Panc1 (cell line): ENCODE results near the gene TOMM22. TPM values are rescaled to one million over a fixed set of nuclear protein-coding genes. Genes with fewer than 3 reads are reported as not detected.

Experiments used
- ATAC-seq: fragments of 200-7000 bp; cut with Tn5 transposase; 2 replicates; pipeline ENCODE4 v1.9.1; 2020; ENCODE audit warnings: mild to moderate bottlenecking, moderate library complexity
- BruUV-seq: library from RNA; stranded (reverse); fragments of 400-500 nt; replicated peaks from 2 replicates; lab custom pipeline; 2021; lab: Mats Ljungman, UMichigan
- CTCF ChIA-PET: fragments of 300-600 bp; sonication (Branson Sonifier 250); formaldehyde crosslinking; loops from one replicate; lab custom pipeline; 2022; ENCODE audit warnings: antibody characterized with exemption; lab: Charles Lee
- POLR2A ChIA-PET: fragments of 300-600 bp; sonication (Branson Sonifier 250); formaldehyde crosslinking; loops from one replicate; lab custom pipeline; 2022; ENCODE audit warnings: antibody characterized with exemption; lab: Charles Lee
- DNase-seq: peaks from one replicate; pipeline ENCODE4 v3.0.0-alpha.2; 2010; ENCODE audit warnings: low read depth, low spot score
- H3K27ac ChIP-seq: 2 replicates; pipeline ENCODE4 v1.5.1; 2011; ENCODE audit warnings: mild to moderate bottlenecking, low read length, inconsistent platforms
- H3K27me3 ChIP-seq: fragments of 200-500 bp; sonication (Bioruptor generic); 2 replicates; pipeline ENCODE4 v1.6.0; 2014; ENCODE audit warnings: low read length, inconsistent platforms; ENCODE audit not compliant: control insufficient read depth, insufficient read depth
- H3K36me3 ChIP-seq: fragments of 200-500 bp; sonication (Bioruptor generic); 2 replicates; pipeline ENCODE4 v1.5.1; 2014; ENCODE audit warnings: inconsistent platforms, mild to moderate bottlenecking, low read length, moderate library complexity; ENCODE audit not compliant: control insufficient read depth, insufficient read depth
- H3K4me1 ChIP-seq: 2 replicates; pipeline ENCODE4 v1.5.1; 2011; ENCODE audit warnings: inconsistent platforms, mild to moderate bottlenecking, low read length, moderate library complexity; ENCODE audit not compliant: control insufficient read depth, insufficient read depth
- H3K4me3 ChIP-seq, 2 experiments: 2 replicates each; pipeline ENCODE4 v1.5.1; 2011 to 2012; ENCODE audit warnings: low read depth in 2 of 2, low read length in 2 of 2, mild to moderate bottlenecking in 2 of 2, inconsistent platforms in 1 of 2, moderate library complexity in 1 of 2
- H3K9me3 ChIP-seq: fragments of 200-500 bp; sonication (Bioruptor generic); 2 replicates; pipeline ENCODE4 v1.5.1; 2014; ENCODE audit warnings: low read depth, mild to moderate bottlenecking, inconsistent platforms, low read length, moderate library complexity; ENCODE audit not compliant: control insufficient read depth, insufficient read depth
- POLR2AphosphoS5 ChIP-seq: IDR thresholded peaks from 2 replicates; pipeline ENCODE4 v1.6.1; 2012; ENCODE audit warnings: mild to moderate bottlenecking, low read depth, low read length, moderate library complexity
- SIN3A ChIP-seq: IDR thresholded peaks from 2 replicates; pipeline ENCODE4 v1.6.1; 2012; ENCODE audit warnings: low read depth, mild to moderate bottlenecking, low read length, moderate library complexity, borderline replicate concordance; ENCODE audit not compliant: insufficient read depth
- TCF7L2 ChIP-seq: IDR thresholded peaks from 2 replicates; pipeline ENCODE4 v1.6.1; 2011; ENCODE audit warnings: mild to moderate bottlenecking, low read depth, low read length, inconsistent platforms
- in situ Hi-C: cut with HindIII; loops from 2 replicates; pipeline ENCODE4 v1.10.0; 2016; ENCODE audit warnings: low sequenced_read_pairs, low pct_unique_long_range_greater_than_20kb
- intact Hi-C: fragments of 100-400 bp; cut with micrococcal nuclease; formaldehyde crosslinking; loops from one replicate; pipeline ENCODE4 v1.10.0; 2022; ENCODE audit not compliant: unreplicated experiment
- total RNA-seq: library from RNA; stranded (reverse); gene quantifications from one replicate; pipeline ENCODE4 v1.2.1, GENCODE V29; 2021; ENCODE audit not compliant: unreplicated experiment
- TF ChIP-seq, protein P1 (sequence below): fragments of 450-650 bp; IDR thresholded peaks from 2 replicates; pipeline ENCODE4 v1.5.1; 2017; ENCODE audit warnings: mild to moderate bottlenecking
- TF ChIP-seq, protein P2 (sequence below), 2 experiments: IDR thresholded peaks; 2 replicates each; pipeline ENCODE4 v1.6.1; 2011 to 2012; ENCODE audit warnings: low read depth in 2 of 2, control low read depth in 1 of 2, low read length in 1 of 2, mild to moderate bottlenecking in 1 of 2, moderate library complexity in 1 of 2; ENCODE audit not compliant: insufficient read depth in 1 of 2

The TOMM22 gene
- total RNA-seq, 1 experiment from 2014 or later = 111 TPM

DNA sequence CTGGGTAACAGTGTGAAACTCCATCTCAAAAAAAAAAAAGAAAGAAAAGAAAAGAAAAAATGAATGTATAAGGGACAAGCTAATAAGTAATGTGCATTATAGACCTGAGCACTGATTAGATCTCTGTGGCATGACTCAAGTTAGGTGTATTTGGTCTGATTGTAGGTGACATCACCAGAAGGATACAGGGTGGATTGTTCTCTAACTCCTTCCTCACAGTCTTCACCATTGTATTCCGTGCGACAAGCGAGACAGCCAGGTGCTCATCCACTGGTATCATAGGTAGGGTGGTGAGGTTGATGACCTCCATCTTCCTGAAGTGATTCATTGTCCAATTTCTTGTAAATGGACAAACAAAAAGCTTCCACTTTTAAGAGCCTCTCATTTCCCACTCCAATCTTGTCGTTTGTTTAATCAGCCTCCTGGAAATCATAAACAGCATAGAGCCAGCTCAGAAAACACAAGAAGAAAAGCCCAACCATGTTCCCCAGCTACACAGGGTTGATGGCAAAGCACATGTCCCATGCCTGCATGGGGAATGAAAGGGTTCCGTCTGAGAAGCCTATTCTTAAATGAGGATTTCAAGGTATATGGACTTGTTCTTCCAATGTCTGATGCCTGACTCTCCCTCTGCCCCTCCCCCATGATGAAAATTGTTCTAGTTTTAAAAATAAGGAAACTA is 31.8 kb upstream of the TOMM22 start:
- ChIA-PET POLR2A (interaction anchor here (0.6 kb wide), 1 partner anchor 11 kb away, joined by 3 read pairs; no protein-coding TSS in a partner anchor), CTCF (no interaction called here)
- Histone ChIP-seq H3K4me1 (no peaks in the 10 kb centered on the region), H3K9me3 (no peaks in the 10 kb centered on the region), H3K27ac (no peak overlapping the region), H3K4me3 (no peak overlapping the region), H3K27me3 (no peaks in the 10 kb centered on the region), H3K36me3 (no peaks in the 10 kb centered on the region)
- DNase-seq (no peak), ATAC-seq (no peak)
- intact Hi-C loops = no loop called here
- TF ChIP-seq TCF7L2 = no peak
- TF ChIP-seq, protein P1, sequence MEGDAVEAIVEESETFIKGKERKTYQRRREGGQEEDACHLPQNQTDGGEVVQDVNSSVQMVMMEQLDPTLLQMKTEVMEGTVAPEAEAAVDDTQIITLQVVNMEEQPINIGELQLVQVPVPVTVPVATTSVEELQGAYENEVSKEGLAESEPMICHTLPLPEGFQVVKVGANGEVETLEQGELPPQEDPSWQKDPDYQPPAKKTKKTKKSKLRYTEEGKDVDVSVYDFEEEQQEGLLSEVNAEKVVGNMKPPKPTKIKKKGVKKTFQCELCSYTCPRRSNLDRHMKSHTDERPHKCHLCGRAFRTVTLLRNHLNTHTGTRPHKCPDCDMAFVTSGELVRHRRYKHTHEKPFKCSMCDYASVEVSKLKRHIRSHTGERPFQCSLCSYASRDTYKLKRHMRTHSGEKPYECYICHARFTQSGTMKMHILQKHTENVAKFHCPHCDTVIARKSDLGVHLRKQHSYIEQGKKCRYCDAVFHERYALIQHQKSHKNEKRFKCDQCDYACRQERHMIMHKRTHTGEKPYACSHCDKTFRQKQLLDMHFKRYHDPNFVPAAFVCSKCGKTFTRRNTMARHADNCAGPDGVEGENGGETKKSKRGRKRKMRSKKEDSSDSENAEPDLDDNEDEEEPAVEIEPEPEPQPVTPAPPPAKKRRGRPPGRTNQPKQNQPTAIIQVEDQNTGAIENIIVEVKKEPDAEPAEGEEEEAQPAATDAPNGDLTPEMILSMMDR = no peak
- TF ChIP-seq SIN3A = no peak
- TF ChIP-seq POLR2AphosphoS5 = no peak
- TF ChIP-seq, protein P2, sequence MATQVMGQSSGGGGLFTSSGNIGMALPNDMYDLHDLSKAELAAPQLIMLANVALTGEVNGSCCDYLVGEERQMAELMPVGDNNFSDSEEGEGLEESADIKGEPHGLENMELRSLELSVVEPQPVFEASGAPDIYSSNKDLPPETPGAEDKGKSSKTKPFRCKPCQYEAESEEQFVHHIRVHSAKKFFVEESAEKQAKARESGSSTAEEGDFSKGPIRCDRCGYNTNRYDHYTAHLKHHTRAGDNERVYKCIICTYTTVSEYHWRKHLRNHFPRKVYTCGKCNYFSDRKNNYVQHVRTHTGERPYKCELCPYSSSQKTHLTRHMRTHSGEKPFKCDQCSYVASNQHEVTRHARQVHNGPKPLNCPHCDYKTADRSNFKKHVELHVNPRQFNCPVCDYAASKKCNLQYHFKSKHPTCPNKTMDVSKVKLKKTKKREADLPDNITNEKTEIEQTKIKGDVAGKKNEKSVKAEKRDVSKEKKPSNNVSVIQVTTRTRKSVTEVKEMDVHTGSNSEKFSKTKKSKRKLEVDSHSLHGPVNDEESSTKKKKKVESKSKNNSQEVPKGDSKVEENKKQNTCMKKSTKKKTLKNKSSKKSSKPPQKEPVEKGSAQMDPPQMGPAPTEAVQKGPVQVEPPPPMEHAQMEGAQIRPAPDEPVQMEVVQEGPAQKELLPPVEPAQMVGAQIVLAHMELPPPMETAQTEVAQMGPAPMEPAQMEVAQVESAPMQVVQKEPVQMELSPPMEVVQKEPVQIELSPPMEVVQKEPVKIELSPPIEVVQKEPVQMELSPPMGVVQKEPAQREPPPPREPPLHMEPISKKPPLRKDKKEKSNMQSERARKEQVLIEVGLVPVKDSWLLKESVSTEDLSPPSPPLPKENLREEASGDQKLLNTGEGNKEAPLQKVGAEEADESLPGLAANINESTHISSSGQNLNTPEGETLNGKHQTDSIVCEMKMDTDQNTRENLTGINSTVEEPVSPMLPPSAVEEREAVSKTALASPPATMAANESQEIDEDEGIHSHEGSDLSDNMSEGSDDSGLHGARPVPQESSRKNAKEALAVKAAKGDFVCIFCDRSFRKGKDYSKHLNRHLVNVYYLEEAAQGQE (IDR thresholded peaks at IDR 0.05; ENCODE audit: insufficient read depth in 1 of 2, low read depth in 2 of 2, low read length in 1 of 2) = no peak
- in situ Hi-C loops = no loop called here
- BruUV-seq = no TSS peak

DNA sequence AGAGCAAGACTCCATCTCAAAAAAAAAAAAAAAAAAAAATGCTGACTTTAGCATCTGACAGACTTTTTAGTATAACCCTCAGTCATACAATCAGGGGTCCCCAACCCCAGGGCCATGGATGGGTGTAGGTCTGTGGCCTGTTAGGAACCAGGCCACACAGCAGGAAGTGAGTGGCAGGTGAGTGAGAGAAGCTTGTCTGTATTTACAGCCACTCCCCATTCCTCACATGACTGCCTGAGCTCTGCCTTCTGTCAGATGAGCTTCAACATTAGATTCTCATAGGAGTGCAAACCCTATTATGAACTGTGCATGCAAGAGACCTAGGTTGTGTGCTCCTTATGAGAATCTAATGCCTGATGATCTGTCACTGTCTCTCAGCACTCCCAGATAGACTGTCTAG is 28.9 kb upstream of the TOMM22 start:
- no peak overlapping the region for H3K4me3 ChIP-seq
- H3K27ac ChIP-seq = no peak overlapping the region
- no peaks in the 10 kb centered on the region for H3K27me3 ChIP-seq
- H3K36me3 ChIP-seq = peaks cover 4% of the 10 kb centered on the region; the same call in 1 of the 2 replicates
- in situ Hi-C loops (no loop called here), intact Hi-C loops (no loop called here)
- TSS peak; percentile 56 for BruUV-seq
- DNase-seq = no peak
- POLR2A ChIA-PET = interaction anchor here (0.7 kb wide), 1 partner anchor 75 kb away, joined by 11 read pairs; no protein-coding TSS in a partner anchor
- ATAC-seq = no peak
- no peaks in the 10 kb centered on the region for H3K9me3 ChIP-seq
- CTCF ChIA-PET = no interaction called here
- no peaks in the 10 kb centered on the region; the same call in 1 of the 2 replicates for H3K4me1 ChIP-seq
- TF ChIP-seq TCF7L2 = no peak

DNA sequence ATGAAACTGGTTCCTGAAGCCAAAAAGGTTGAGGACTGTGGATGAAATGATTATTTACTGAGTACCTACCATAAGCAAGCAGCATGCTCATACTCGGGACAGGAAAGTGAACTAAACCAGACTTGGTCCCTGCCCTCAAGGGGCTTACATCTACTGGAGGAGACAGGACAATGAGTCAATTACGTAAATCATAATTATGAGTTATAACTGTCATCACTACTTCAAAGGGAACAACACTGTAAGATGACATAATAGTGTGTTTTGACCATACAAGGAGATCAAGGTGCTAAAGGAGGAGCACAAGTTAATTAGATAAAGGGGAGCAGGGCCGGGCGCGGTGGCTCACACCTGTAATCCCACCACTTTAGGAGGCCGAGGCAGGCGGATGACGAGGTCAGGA is 28.0 kb upstream of the TOMM22 start:
- Histone ChIP-seq H3K4me1 (no peaks in the 10 kb centered on the region; the same call in 1 of the 2 replicates), H3K27ac (no peak overlapping the region), H3K27me3 (no peaks in the 10 kb centered on the region), H3K9me3 (no peaks in the 10 kb centered on the region), H3K4me3 (no peak overlapping the region), H3K36me3 (peaks cover 4% of the 10 kb centered on the region; the same call in 1 of the 2 replicates)
- TF ChIP-seq, protein P2 (IDR thresholded peaks at IDR 0.05; ENCODE audit: insufficient read depth in 1 of 2, low read depth in 2 of 2, low read length in 1 of 2) = no peak
- no peak for TF ChIP-seq POLR2AphosphoS5
- no peak for TF ChIP-seq TCF7L2
- TF ChIP-seq, protein P1 = no peak
- in situ Hi-C loops (no loop called here), intact Hi-C loops (no loop called here)
- BruUV-seq = no TSS peak
- ATAC-seq (no peak), DNase-seq (no peak)
- CTCF ChIA-PET = no interaction called here
- POLR2A ChIA-PET = no interaction called here
